H1 (cell line): ENCODE data around the gene TIMP3. TPM values are rescaled to one million over a fixed set of nuclear protein-coding genes. Genes with fewer than 3 reads are reported as not detected.

Experiments used
- CTCF ChIA-PET: fragments of 300-600 bp; sonication (Branson Sonifier 250); formaldehyde crosslinking; loops from one replicate; lab custom pipeline; 2021; ENCODE audit not compliant: partially characterized antibody; lab: Charles Lee
- POLR2A ChIA-PET: fragments of 300-600 bp; sonication (Branson Sonifier 250); formaldehyde crosslinking; loops from one replicate; lab custom pipeline; 2021; ENCODE audit warnings: inconsistent platforms; ENCODE audit not compliant: partially characterized antibody; lab: Charles Lee
- DNase-seq, 2 experiments: peaks; one replicate each; pipeline versions ENCODE4 v3.0.0 to v3.0.0-alpha.2; 2010 to 2022; ENCODE audit warnings: low spot score in 2 of 2, low read depth in 1 of 2, mixed read lengths in 1 of 2
- FAIRE-seq: peaks from 2 replicates; lab custom pipeline; 2011; peaks lifted over from hg19 to GRCh38; lab: Jason Lieb, UNC
- H2AFZ ChIP-seq: 2 replicates; pipeline ENCODE4 v1.8.1; 2012; ENCODE audit warnings: low read length, inconsistent platforms
- H2AK5ac ChIP-seq: 2 replicates; pipeline ENCODE4 v1.6.1; 2013; ENCODE audit warnings: low read depth, low read length
- H2BK120ac ChIP-seq: replicated peaks from 2 replicates; pipeline ENCODE3; 2013; ENCODE audit warnings: low read depth, low read length, inconsistent platforms
- H2BK12ac ChIP-seq: 2 replicates; pipeline ENCODE4 v1.6.1; 2013; ENCODE audit warnings: low read depth, low read length
- H2BK15ac ChIP-seq: 2 replicates; pipeline ENCODE4 v1.6.1; 2013; ENCODE audit warnings: low read length
- H2BK20ac ChIP-seq: 2 replicates; pipeline ENCODE4 v1.6.1; 2013; ENCODE audit warnings: low read length
- H2BK5ac ChIP-seq: 2 replicates; pipeline ENCODE4 v1.6.1; 2013; ENCODE audit warnings: low read depth, low read length
- H3K14ac ChIP-seq: 2 replicates; pipeline ENCODE4 v1.6.1; 2013; ENCODE audit warnings: inconsistent platforms; ENCODE audit not compliant: insufficient read length
- H3K18ac ChIP-seq: 2 replicates; pipeline ENCODE4 v1.6.1; 2013; ENCODE audit warnings: low read length; ENCODE audit errors: extremely low read depth
- H3K23ac ChIP-seq: 2 replicates; pipeline ENCODE4 v1.6.1; 2013; ENCODE audit warnings: inconsistent platforms; ENCODE audit not compliant: insufficient read length
- H3K23me2 ChIP-seq: 2 replicates; pipeline ENCODE4 v1.6.1; 2013; ENCODE audit warnings: low read depth, low read length
- H3K27ac ChIP-seq: 2 replicates; pipeline ENCODE4 v1.6.1; 2011; ENCODE audit warnings: low read depth, low read length, inconsistent platforms
- H3K27me3 ChIP-seq, 4 experiments: replicated peaks in 1 of 4; 1 replicate in 1 of 4; 2 replicates in 3 of 4; pipeline versions ENCODE4 v1.6.1 to v1.8.1; 2011 to 2013; ENCODE audit warnings: low read length in 3 of 4, mild to moderate bottlenecking in 3 of 4, inconsistent platforms in 2 of 4, mixed read lengths in 2 of 4, moderate library complexity in 1 of 4; ENCODE audit not compliant: control insufficient read depth in 3 of 4, insufficient read depth in 3 of 4; ENCODE audit errors: extremely low read depth in 1 of 4
- H3K36me3 ChIP-seq, 4 experiments: 2 replicates each; pipeline versions ENCODE4 v1.6.1 to v1.8.1; 2011 to 2013; ENCODE audit warnings: mild to moderate bottlenecking in 4 of 4, low read length in 3 of 4, moderate library complexity in 2 of 4, control low read depth in 1 of 4, inconsistent platforms in 1 of 4; ENCODE audit not compliant: insufficient read depth in 4 of 4, control insufficient read depth in 2 of 4
- H3K4ac ChIP-seq: replicated peaks from 2 replicates; pipeline ENCODE3; 2013; ENCODE audit warnings: low read length, low read depth, mixed read lengths, inconsistent platforms; ENCODE audit not compliant: insufficient read length
- H3K4me1 ChIP-seq, 4 experiments: replicated peaks in 1 of 4; 1 replicate in 1 of 4; 2 replicates in 3 of 4; pipeline versions ENCODE4 v1.6.1 to v1.8.1; 2011 to 2013; ENCODE audit warnings: low read length in 3 of 4, inconsistent platforms in 2 of 4, mixed read lengths in 1 of 4; ENCODE audit not compliant: insufficient read depth in 4 of 4, control insufficient read depth in 3 of 4
- H3K4me2 ChIP-seq, 2 experiments: 2 replicates each; pipeline versions ENCODE4 v1.6.1 to v1.8.1; 2011 to 2013; ENCODE audit warnings: low read depth in 2 of 2, low read length in 2 of 2, control low read depth in 1 of 2, inconsistent platforms in 1 of 2, mild to moderate bottlenecking in 1 of 2; ENCODE audit not compliant: insufficient read depth in 1 of 2
- H3K4me3 ChIP-seq, 4 experiments: fragments of 200-600, 300-600 bp in 1 of 4; sonication (generic), shearing (Covaris generic), sonication (Bioruptor Twin) in 1 of 4; 2 replicates each; pipeline versions ENCODE4 v1.5.1 to v1.8.1; 2011 to 2016; ENCODE audit warnings: low read length in 4 of 4, low read depth in 3 of 4, control low read depth in 2 of 4, inconsistent platforms in 2 of 4, mild to moderate bottlenecking in 2 of 4, mixed read lengths in 1 of 4, moderate library complexity in 1 of 4; ENCODE audit not compliant: insufficient read depth in 2 of 4; ENCODE audit errors: extremely low read depth in 1 of 4
- H3K56ac ChIP-seq: replicated peaks from 2 replicates; pipeline ENCODE3; 2013; ENCODE audit warnings: low read depth, mild to moderate bottlenecking, mixed read lengths, low read length, inconsistent platforms; ENCODE audit not compliant: insufficient read length
- H3K79me1 ChIP-seq: 2 replicates; pipeline ENCODE4 v1.6.1; 2013; ENCODE audit warnings: low read depth, low read length, control low read depth
- H3K79me2 ChIP-seq, 2 experiments: 2 replicates each; pipeline versions ENCODE4 v1.6.1 to v1.8.1; 2012 to 2013; ENCODE audit warnings: low read length in 2 of 2, mild to moderate bottlenecking in 2 of 2, inconsistent platforms in 1 of 2; ENCODE audit not compliant: insufficient read depth in 2 of 2, control insufficient read depth in 1 of 2
- H3K9ac ChIP-seq, 4 experiments: replicated peaks in 1 of 4; 1 replicate in 1 of 4; 2 replicates in 3 of 4; pipeline versions ENCODE4 v1.6.1 to v1.8.1; 2011 to 2013; ENCODE audit warnings: low read depth in 3 of 4, low read length in 3 of 4, control low read depth in 2 of 4, mild to moderate bottlenecking in 2 of 4, moderate library complexity in 2 of 4, inconsistent platforms in 1 of 4; ENCODE audit errors: extremely low read depth in 1 of 4
- H3K9me3 ChIP-seq, 2 experiments: 2 replicates each; pipeline versions ENCODE4 v1.6.1 to v1.8.1; 2012 to 2013; ENCODE audit warnings: mild to moderate bottlenecking in 2 of 2, moderate library complexity in 2 of 2, control low read depth in 1 of 2, inconsistent platforms in 1 of 2, low read depth in 1 of 2, low read length in 1 of 2, mixed read lengths in 1 of 2; ENCODE audit not compliant: insufficient read depth in 2 of 2
- H4K20me1 ChIP-seq, 2 experiments: replicated peaks in 1 of 2; 2 replicates each; pipeline versions ENCODE3 to v1.8.1; 2011 to 2013; ENCODE audit warnings: inconsistent platforms in 2 of 2, low read length in 2 of 2, mild to moderate bottlenecking in 1 of 2; ENCODE audit not compliant: insufficient read depth in 2 of 2, control insufficient read depth in 1 of 2
- H4K5ac ChIP-seq: 2 replicates; pipeline ENCODE4 v1.6.1; 2013; ENCODE audit warnings: low read length, low read depth, mixed read lengths, inconsistent platforms; ENCODE audit not compliant: insufficient read length
- H4K8ac ChIP-seq: 2 replicates; pipeline ENCODE4 v1.8.0; 2013; ENCODE audit warnings: mild to moderate bottlenecking, moderate library complexity, low read length, inconsistent platforms; ENCODE audit not compliant: insufficient read depth; ENCODE audit errors: extremely low read depth
- H4K91ac ChIP-seq: replicated peaks from 2 replicates; pipeline ENCODE3; 2013; ENCODE audit warnings: low read length, mixed read lengths, inconsistent platforms; ENCODE audit not compliant: insufficient read length
- CBX5 ChIP-seq: fragments of 300-800, 300-1000 bp; sonication (generic); IDR thresholded peaks from 2 replicates; pipeline ENCODE4 v1.7.1; 2016; ENCODE audit warnings: antibody characterized with exemption, low read length, low read depth
- FOSL1 ChIP-seq: IDR thresholded peaks from 2 replicates; pipeline ENCODE4 v1.6.1; 2011; ENCODE audit warnings: mild to moderate bottlenecking, low read depth, low read length, moderate library complexity; ENCODE audit not compliant: insufficient read depth
- MAFK ChIP-seq: IDR thresholded peaks from 2 replicates; pipeline ENCODE4 v1.6.1; 2012; ENCODE audit warnings: low read depth, mild to moderate bottlenecking, improper control_type of control experiment, low read length
- MAX ChIP-seq: IDR thresholded peaks from 2 replicates; pipeline ENCODE4 v1.6.1; 2012; ENCODE audit warnings: inconsistent platforms
- SP1 ChIP-seq: IDR thresholded peaks from 2 replicates; pipeline ENCODE4 v1.6.1; 2011; ENCODE audit warnings: low read depth, low read length
- TEAD4 ChIP-seq: IDR thresholded peaks from 2 replicates; pipeline ENCODE4 v1.6.1; 2012; ENCODE audit warnings: low read depth, low read length, inconsistent platforms, mixed read lengths
- ZNF274 ChIP-seq: IDR thresholded peaks from 2 replicates; pipeline ENCODE4 v1.7.0; 2012; ENCODE audit warnings: low read length, borderline replicate concordance; ENCODE audit errors: extremely low read depth
- WGBS, 2 experiments: shearing (Covaris generic) in 1 of 2; methylation state at CpG; one replicate each; pipeline versions ENCODE4 v1.1.6 to v1.1.7; 2013 to 2015; ENCODE audit warnings: low lambda C conversion rate in 2 of 2, mixed read lengths in 2 of 2, inconsistent platforms in 1 of 2, low coverage in 1 of 2, missing lambda C conversion rate in 1 of 2; ENCODE audit not compliant: insufficient replicate concordance in 2 of 2, insufficient coverage in 1 of 2, insufficient read length in 1 of 2; ENCODE audit errors: extremely low coverage in 1 of 2, missing lambda C conversion rate in 1 of 2; 5-methylcytosine and 5-hydroxymethylcytosine counted together
- polyA plus RNA-seq, 7 experiments: library from polyadenylated mRNA; depleted of rRNA in 3 of 7; stranded (reverse) in 5 of 7; unstranded in 2 of 7; fragments of >200 nt in 5 of 7; fragments of 200-250 nt in 2 of 7; gene quantifications; 1 replicate in 5 of 7; 2 replicates in 1 of 7; 4 replicates in 1 of 7; pipeline versions ENCODE4 v1.2.1 to v1.2.3, GENCODE V29; 2011 to 2013; ENCODE audit warnings: missing spikeins in 2 of 7, mixed read lengths in 2 of 7
- total RNA-seq: library from RNA; stranded (reverse); fragmentation: NEBNext Ultra II Directional; extraction: Animal tissue kit (Norgen Biotek cat#: 25700); gene quantifications from 2 replicates; pipeline ENCODE4 v1.2.1, GENCODE V29; 2021
- TF ChIP-seq, protein P1 (sequence below): IDR thresholded peaks from 2 replicates; pipeline ENCODE4 v1.6.1; 2011; ENCODE audit warnings: low read length, improper control_type of control experiment

Gene TIMP3
- total and polyA plus RNA-seq, 2 of the 8 experiments (the other 6 are each of a cell fraction or from before 2014, with no cell fraction given): 1.3 to 4.7 TPM

GRCh38 chr22:32829451-32829851 lies 27.9 kb downstream of the TIMP3 start:
- Histone ChIP-seq H4K5ac (no peak overlapping the region), H3K9me3 (no peaks in the 10 kb centered on the region), H3K79me1 (no peaks in the 10 kb centered on the region), H3K36me3 (no peaks in the 10 kb centered on the region), H4K8ac (no peak overlapping the region; the same call in 1 of the 2 replicates), H3K4me2 (no peak overlapping the region), H3K4me3 (no peak overlapping the region), H2BK15ac (no peak overlapping the region; the same call in 1 of the 2 replicates), H2BK20ac (no peak overlapping the region), H3K27ac (no peak overlapping the region), H3K4ac (no peak overlapping the region), H3K14ac (no peak overlapping the region), H3K27me3 (no peaks in the 10 kb centered on the region), H2BK12ac (0 out of 2 replicates have a peak overlapping the region, but pooled peaks have one; percentile 55), H4K20me1 (no peaks in the 10 kb centered on the region), H4K91ac (no peak overlapping the region), H3K18ac (no peak overlapping the region), H3K23ac (no peak overlapping the region), H2AK5ac (no peak overlapping the region), H3K23me2 (0 out of 2 replicates have a peak, but pooled peaks cover 2% of the 10 kb centered on the region), H3K79me2 (no peaks in the 10 kb centered on the region), H2BK120ac (no peak overlapping the region), H2AFZ (no peak overlapping the region), H3K56ac (no peak overlapping the region)
- DNase-seq: no peak
- WGBS, 2 experiments: 95% methylated on average over 10 of the region's 10 CpGs; no CpG with 5 or more reads in 1 of the 2 experiments
- no peak for TF ChIP-seq CBX5
- TF ChIP-seq TEAD4: no peak
- TF ChIP-seq, protein P1, sequence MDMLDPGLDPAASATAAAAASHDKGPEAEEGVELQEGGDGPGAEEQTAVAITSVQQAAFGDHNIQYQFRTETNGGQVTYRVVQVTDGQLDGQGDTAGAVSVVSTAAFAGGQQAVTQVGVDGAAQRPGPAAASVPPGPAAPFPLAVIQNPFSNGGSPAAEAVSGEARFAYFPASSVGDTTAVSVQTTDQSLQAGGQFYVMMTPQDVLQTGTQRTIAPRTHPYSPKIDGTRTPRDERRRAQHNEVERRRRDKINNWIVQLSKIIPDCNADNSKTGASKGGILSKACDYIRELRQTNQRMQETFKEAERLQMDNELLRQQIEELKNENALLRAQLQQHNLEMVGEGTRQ: no peak
- no peak for TF ChIP-seq MAFK
- TF ChIP-seq SP1: no peak
- TF ChIP-seq FOSL1: no peak
- no peak for TF ChIP-seq ZNF274
- no peak for TF ChIP-seq MAX
- TF ChIP-seq, all 59 proteins: peak for 0
- no peak for FAIRE-seq
- ChIA-PET CTCF (interaction anchor here (1.0 to 2.2 kb wide), 6 partner anchors 10 to 300 kb away, joined by 3 to 10 read pairs (median 5); no protein-coding TSS in a partner anchor), POLR2A (interaction anchor here (1.3 kb wide), 1 partner anchor 13 kb away, joined by 3 read pairs; no protein-coding TSS in a partner anchor)
- peaks cover 5 to 14% (median 8%) of the 10 kb centered on the region in 4 experiments for H3K4me1 ChIP-seq
- no peak overlapping the region; a peak in 1 of 7 replicates for H3K9ac ChIP-seq
- peak overlapping the region; percentile 27; the same call in 1 of the 2 replicates for H2BK5ac ChIP-seq
